ENCODE results near the gene LRAT. TPM values are rescaled to one million over a fixed set of nuclear protein-coding genes. Genes with fewer than 3 reads are reported as not detected.

LRAT gene
- total RNA-seq, 1 experiment from 2014 or later: 20.4 TPM

GRCh38 chr4:154781126-154781982 lies 37.6 kb downstream of the LRAT start, which contains the start of gene RBM46:
Gene RBM46 (plus strand): TSS chr4:154781272. CDS start chr4:154796753, 15,481 bp downstream.
- Histone ChIP-seq H2BK20ac (ENCODE audit: low read depth, low read length, poor library complexity, severe bottlenecking) (no peak within 1 kb of the TSS), H3K9me3 (ENCODE audit: control insufficient read depth, low read depth, low read length) (no peaks in the 10 kb centered on the region), H3K79me2 (ENCODE audit: insufficient read depth, low read length) (no peaks in the 10 kb centered on the region), H3K9ac (ENCODE audit: extremely low read depth, insufficient read length, low read length) (no peak within 1 kb of the TSS), H4K8ac (replicated peaks; ENCODE audit: insufficient read length, low read depth, low read length) (no peak within 1 kb of the TSS), H3T11ph (ENCODE audit: low read length) (no peak within 1 kb of the TSS), H3K18ac (ENCODE audit: insufficient read length, low read depth, low read length) (no peak within 1 kb of the TSS), H4K5ac (ENCODE audit: insufficient read length, low read depth, low read length) (no peak within 1 kb of the TSS), H2BK120ac (ENCODE audit: low read depth, low read length, poor library complexity, severe bottlenecking) (no peak within 1 kb of the TSS), H4K20me1 (ENCODE audit: control insufficient read depth, insufficient read depth, insufficient read length) (no peaks in the 10 kb centered on the region), H2BK5ac (ENCODE audit: insufficient read length, low read length) (no peak within 1 kb of the TSS), H2AFZ (ENCODE audit: low read length) (no peak within 1 kb of the TSS), H3K79me1 (ENCODE audit: insufficient read depth, low read depth, low read length, poor library complexity, severe bottlenecking) (no peaks in the 10 kb centered on the region), H3K14ac (ENCODE audit: insufficient read depth, low read length) (peak within 1 kb of the TSS; percentile 17), H2AK5ac (ENCODE audit: insufficient read length, low read length) (no peak within 1 kb of the TSS), H2BK12ac (ENCODE audit: insufficient read length, low read depth, low read length) (no peak within 1 kb of the TSS), H3K4me1 (ENCODE audit: insufficient read depth, low read length) (no peaks in the 10 kb centered on the region), H3K4me2 (ENCODE audit: insufficient read depth, insufficient read length, low read length) (no peak within 1 kb of the TSS), H3K23me2 (ENCODE audit: insufficient read length, low read depth, low read length, poor library complexity, severe bottlenecking) (no peaks in the 10 kb centered on the region), H4K91ac (ENCODE audit: insufficient read length, low read depth, low read length) (no peak within 1 kb of the TSS), H3K56ac (ENCODE audit: insufficient read length, low read depth, low read length) (no peak within 1 kb of the TSS), H2BK15ac (ENCODE audit: low read depth, low read length) (no peak within 1 kb of the TSS; the same call in 1 of the 2 replicates), H3K4ac (ENCODE audit: low read depth, low read length) (no peak within 1 kb of the TSS), H3K27me3 (ENCODE audit: insufficient read depth, low read length) (no peaks in the 10 kb centered on the region), H3K23ac (ENCODE audit: insufficient read length, low read depth, low read length) (no peak within 1 kb of the TSS), H3K27ac (ENCODE audit: insufficient read length, low read depth, low read length) (no peak within 1 kb of the TSS)
- no peak for TF ChIP-seq CTCF (conservative IDR thresholded peaks at IDR 0.05)
- H3K4me3 Mint-ChIP-seq: no peak within 1 kb of the TSS
- no peak within 1 kb of the TSS; a peak in 2 of 7 replicates for H3K27ac Mint-ChIP-seq
- H3K36me3 Mint-ChIP-seq (ENCODE audit: insufficient read depth in 1 of 3, low read depth in 3 of 3): no peaks in the 10 kb centered on the region
- peaks cover under 1% of the 10 kb centered on the region; the same call in 1 of the 2 replicates for H3K27me3 Mint-ChIP-seq (ENCODE audit: low read depth)
- DNase-seq: peak; percentile 53
- no peaks in the 10 kb centered on the region; a peak in 2 of 4 replicates for H3K4me1 Mint-ChIP-seq
- H3K9me3 Mint-ChIP-seq: no peaks in the 10 kb centered on the region
- WGBS (ENCODE audit: extremely low coverage, insufficient read length, low lambda C conversion rate): no CpG with 5 or more reads among the region's 76 CpGs
